SK-N-MC (cell line): ENCODE measurements around the gene ELK3.
A peak's percentile ranks its signal among the peaks of the same experiment; 100 is the strongest.

Experiments
- DNase-seq: peaks from one replicate; pipeline ENCODE4 v3.0.0-alpha.2; 2011; ENCODE audit warnings: low read depth, low spot score
- H3K27ac ChIP-seq: fragments of 200-600 bp; sonication (generic); 2 replicates; pipeline ENCODE4 v1.5.1; 2016; ENCODE audit warnings: mixed run types
- H3K36me3 ChIP-seq: fragments of 200-600 bp; sonication (generic); 2 replicates; pipeline ENCODE4 v1.6.1; 2017; ENCODE audit warnings: antibody characterized with exemption, low read length, mixed read lengths; ENCODE audit not compliant: insufficient read depth
- H3K4me3 ChIP-seq: fragments of 200-600 bp; sonication (generic); 2 replicates; pipeline ENCODE4 v1.5.1; 2016
- H3K9ac ChIP-seq: fragments of 200-600 bp; sonication (generic); 2 replicates; pipeline ENCODE4 v1.8.0; 2017; ENCODE audit warnings: mixed run types, mixed read lengths; ENCODE audit not compliant: insufficient read length
- H3K9me3 ChIP-seq: fragments of 200-600 bp; sonication (generic); 2 replicates; pipeline ENCODE4 v1.6.1; 2017; ENCODE audit warnings: low read depth, mild to moderate bottlenecking, antibody characterized with exemption, low read length, moderate library complexity, mixed read lengths
- EZH2 ChIP-seq: fragments of 200-600 bp; sonication (generic); IDR thresholded peaks from one replicate; pipeline ENCODE4 v1.6.1; 2017; ENCODE audit warnings: antibody characterized with exemption
- FOXP2 ChIP-seq: optimal IDR thresholded peaks from 2 replicates; pipeline ENCODE3; 2011; ENCODE audit warnings: mild to moderate bottlenecking, moderate library complexity; ENCODE audit not compliant: insufficient read depth; ENCODE audit errors: extremely low read length, control extremely low read depth
- POLR2AphosphoS5 ChIP-seq: IDR thresholded peaks from 2 replicates; pipeline ENCODE4 v1.6.1; 2012; ENCODE audit warnings: mild to moderate bottlenecking, low read depth, low read length, borderline replicate concordance

The ELK3 gene

GRCh38 chr12:96300064-96300463, 105.9 kb downstream of the ELK3 start:
- TF ChIP-seq FOXP2, result no peak
- TF ChIP-seq POLR2AphosphoS5, result no peak
- TF ChIP-seq EZH2, result no peak
- H3K4me3 ChIP-seq, result no peak overlapping the region
- DNase-seq, result no peak
- no peaks in the 10 kb centered on the region for H3K9me3 ChIP-seq
- 0 out of 2 replicates have a peak, but pooled peaks cover 7% of the 10 kb centered on the region for H3K36me3 ChIP-seq
- H3K9ac ChIP-seq, result no peak overlapping the region
- no peak overlapping the region for H3K27ac ChIP-seq

GRCh38 chr12:96301732-96302131, 107.6 kb downstream of the ELK3 start:
- no peak for DNase-seq
- Histone ChIP-seq H3K36me3 (0 out of 2 replicates have a peak, but pooled peaks cover 6% of the 10 kb centered on the region), H3K27ac (peak overlapping the region; percentile 52; the same call in 1 of the 2 replicates), H3K9ac (no peak overlapping the region), H3K4me3 (no peak overlapping the region), H3K9me3 (no peaks in the 10 kb centered on the region)
- TF ChIP-seq FOXP2 (no peak), EZH2 (no peak), POLR2AphosphoS5 (no peak)

GRCh38 chr12:96302687-96303310, 108.6 kb downstream of the ELK3 start:
- H3K9ac ChIP-seq, result peak overlapping the region; percentile 2
- H3K36me3 ChIP-seq, result 0 out of 2 replicates have a peak, but pooled peaks cover 3% of the 10 kb centered on the region
- no peak for DNase-seq

GRCh38 chr12:96303653-96304052, 109.5 kb downstream of the ELK3 start:
- H3K9ac ChIP-seq, result no peak overlapping the region
- H3K9me3 ChIP-seq, result no peaks in the 10 kb centered on the region
- no peak overlapping the region for H3K27ac ChIP-seq
- no peak for DNase-seq
- no peak for TF ChIP-seq FOXP2
- H3K36me3 ChIP-seq, result 0 out of 2 replicates have a peak, but pooled peaks cover 3% of the 10 kb centered on the region
- H3K4me3 ChIP-seq, result no peak overlapping the region

More at GRCh38 chr12:96302687-96303310, 108.6 kb downstream of the ELK3 start:
- TF ChIP-seq EZH2 (no peak), POLR2AphosphoS5 (no peak), FOXP2 (no peak)
- Histone ChIP-seq H3K4me3 (peak overlapping the region; percentile 11), H3K27ac (peak overlapping the region; percentile 52; the same call in 1 of the 2 replicates), H3K9me3 (no peaks in the 10 kb centered on the region)

GRCh38 chr12:96305665-96306064, 111.5 kb downstream of the ELK3 start:
- H3K9ac ChIP-seq, result no peak overlapping the region
- H3K9me3 ChIP-seq, result no peaks in the 10 kb centered on the region
- H3K27ac ChIP-seq, result no peak overlapping the region
- TF ChIP-seq EZH2 (no peak), FOXP2 (no peak), POLR2AphosphoS5 (no peak)
- peaks cover 7% of the 10 kb centered on the region; the same call in 1 of the 2 replicates for H3K36me3 ChIP-seq
- no peak for DNase-seq
- H3K4me3 ChIP-seq, result no peak overlapping the region

- Histone ChIP-seq H3K9ac (no peak overlapping the region), H3K4me3 (no peak overlapping the region), H3K27ac (no peak overlapping the region), H3K36me3 (peaks cover 16% of the 10 kb centered on the region), H3K9me3 (no peaks in the 10 kb centered on the region)
- no peak for DNase-seq
- no peak for TF ChIP-seq FOXP2
- no peak for TF ChIP-seq POLR2AphosphoS5
- no peak for TF ChIP-seq EZH2
These were observed 114.7 kb downstream of the ELK3 start for GRCh38 chr12:96308881-96309280.

GRCh38 chr12:96310067-96310466, 115.9 kb downstream of the ELK3 start:
- no peak overlapping the region for H3K4me3 ChIP-seq
- no peak for TF ChIP-seq EZH2
- TF ChIP-seq FOXP2, result no peak
- no peak for TF ChIP-seq POLR2AphosphoS5
- no peak for DNase-seq
- peaks cover 16% of the 10 kb centered on the region for H3K36me3 ChIP-seq
- H3K9me3 ChIP-seq, result no peaks in the 10 kb centered on the region
- H3K27ac ChIP-seq, result no peak overlapping the region
- no peak overlapping the region for H3K9ac ChIP-seq

- H3K9me3 ChIP-seq, result no peaks in the 10 kb centered on the region
- H3K36me3 ChIP-seq, result peaks cover 16% of the 10 kb centered on the region
- no peak for DNase-seq
- H3K9ac ChIP-seq, result no peak overlapping the region
- TF ChIP-seq EZH2 (no peak), POLR2AphosphoS5 (no peak), FOXP2 (no peak)
- H3K27ac ChIP-seq, result no peak overlapping the region
- no peak overlapping the region for H3K4me3 ChIP-seq
These were observed 117.0 kb downstream of the ELK3 start for GRCh38 chr12:96311191-96311590.

- no peaks in the 10 kb centered on the region for H3K9me3 ChIP-seq
- no peak overlapping the region for H3K4me3 ChIP-seq
- H3K36me3 ChIP-seq, result peaks cover 16% of the 10 kb centered on the region
- no peak overlapping the region for H3K27ac ChIP-seq
- H3K9ac ChIP-seq, result no peak overlapping the region
- no peak for DNase-seq
- TF ChIP-seq POLR2AphosphoS5 (no peak), EZH2 (no peak), FOXP2 (no peak)
These were observed 119.4 kb downstream of the ELK3 start for GRCh38 chr12:96313606-96314005.
